ENCODE results near the gene BMAL2.

- TF ChIP-seq POLR2A (IDR thresholded peaks at IDR 0.05; ENCODE audit: low read depth, low read length) (no peak), TAF1 (IDR thresholded peaks at IDR 0.05; ENCODE audit: borderline replicate concordance, low read depth, low read length) (no peak)
Observed at GRCh38 chr12:27334042-27334720, 1.5 kb downstream of the BMAL2 start.

Measured in GM12892 (cell line).